HepG2 (cell line): ENCODE data around the gene DYSF. TPM values are rescaled to one million over a fixed set of nuclear protein-coding genes. Genes with fewer than 3 reads are reported as not detected.
A peak's percentile ranks its signal among the peaks of the same experiment; 100 is the strongest.

Experiments
- CEBPG ChIP-seq: IDR thresholded peaks from 2 replicates; pipeline ENCODE4 v1.6.1; 2016
- FOXO1 ChIP-seq: sonication (generic); formaldehyde crosslinking; IDR thresholded peaks from 2 replicates; pipeline ENCODE4 v1.4.0; 2020; ENCODE audit warnings: missing genetic modification reagents
- GATAD2A ChIP-seq: IDR thresholded peaks from 2 replicates; pipeline ENCODE4 v1.6.1; 2016
- GMEB2 ChIP-seq: IDR thresholded peaks from 2 replicates; pipeline ENCODE4 v1.6.1; 2016; ENCODE audit warnings: missing biosample characterization, missing genetic modification reagents, low read depth
- GZF1 ChIP-seq: sonication (generic); formaldehyde crosslinking; IDR thresholded peaks from 2 replicates; pipeline ENCODE4 v1.5.1; 2020; ENCODE audit warnings: mild to moderate bottlenecking, missing genetic modification reagents
- HMG20B ChIP-seq: conservative IDR thresholded peaks from 2 replicates; pipeline ENCODE4 v1.6.1; 2016; ENCODE audit warnings: missing genetic modification reagents, missing compliant biosample characterization
- HOMEZ ChIP-seq: IDR thresholded peaks from 2 replicates; pipeline ENCODE4 v1.6.1; 2016; ENCODE audit warnings: low read depth
- MED1 ChIP-seq: sonication (generic); formaldehyde crosslinking; IDR thresholded peaks from 2 replicates; pipeline ENCODE4 v1.4.0; 2020; ENCODE audit warnings: missing genetic modification reagents
- MTERF4 ChIP-seq: sonication (generic); formaldehyde crosslinking; IDR thresholded peaks from 2 replicates; pipeline ENCODE4 v1.8.0; 2023; ENCODE audit warnings: mild to moderate bottlenecking, missing genetic modification reagents
- PCBP1 ChIP-seq: fragments of 200-400 bp; formaldehyde crosslinking; IDR thresholded peaks from 2 replicates; pipeline ENCODE4 v1.6.1; 2017; ENCODE audit warnings: mild to moderate bottlenecking, low read depth, low read length, borderline replicate concordance
- RARA ChIP-seq: IDR thresholded peaks from 2 replicates; pipeline ENCODE4 v1.6.1; 2016; ENCODE audit warnings: missing genetic modification reagents, missing compliant biosample characterization
- RFXANK ChIP-seq: IDR thresholded peaks from 2 replicates; pipeline ENCODE4 v1.6.1; 2016
- SMAD3 ChIP-seq: sonication (generic); formaldehyde crosslinking; IDR thresholded peaks from 2 replicates; pipeline ENCODE4 v1.4.0; 2020; ENCODE audit warnings: missing genetic modification reagents
- TCF7L2 ChIP-seq: IDR thresholded peaks from 2 replicates; pipeline ENCODE4 v1.6.1; 2011; ENCODE audit warnings: mild to moderate bottlenecking, low read depth, low read length, moderate library complexity
- TOPORS ChIP-seq: sonication (generic); formaldehyde crosslinking; IDR thresholded peaks from 2 replicates; pipeline ENCODE4 v1.8.0; 2023; ENCODE audit warnings: mild to moderate bottlenecking, missing genetic modification reagents
- YEATS2 ChIP-seq: sonication (generic); formaldehyde crosslinking; IDR thresholded peaks from 2 replicates; pipeline ENCODE4 v1.4.0; 2020; ENCODE audit warnings: missing genetic modification reagents, borderline replicate concordance
- YEATS4 ChIP-seq: sonication (generic); formaldehyde crosslinking; IDR thresholded peaks from 2 replicates; pipeline ENCODE4 v1.4.0; 2020; ENCODE audit warnings: missing genetic modification reagents, borderline replicate concordance
- ZBTB7A ChIP-seq: sonication (generic); formaldehyde crosslinking; IDR thresholded peaks from 2 replicates; pipeline ENCODE4 v1.8.0; 2022; ENCODE audit warnings: mild to moderate bottlenecking, missing genetic modification reagents
- ZNF292 ChIP-seq: sonication (generic); formaldehyde crosslinking; IDR thresholded peaks from 2 replicates; pipeline ENCODE4 v1.8.1; 2022; ENCODE audit warnings: mild to moderate bottlenecking, low read depth, missing genetic modification reagents, borderline replicate concordance
- ZNF331 ChIP-seq: sonication (generic); formaldehyde crosslinking; IDR thresholded peaks from 2 replicates; pipeline ENCODE4 v1.4.0; 2020; ENCODE audit warnings: missing genetic modification reagents
- ZNF556 ChIP-seq: sonication (generic); formaldehyde crosslinking; IDR thresholded peaks from 2 replicates; pipeline ENCODE4 v1.4.0; 2020; ENCODE audit warnings: mild to moderate bottlenecking, missing genetic modification reagents, borderline replicate concordance
- ZNF577 ChIP-seq: sonication (generic); formaldehyde crosslinking; IDR thresholded peaks from 2 replicates; pipeline ENCODE4 v1.4.0; 2020; ENCODE audit warnings: mild to moderate bottlenecking, low read depth, missing genetic modification reagents, borderline replicate concordance
- ZSCAN31 ChIP-seq: sonication (generic); formaldehyde crosslinking; IDR thresholded peaks from 2 replicates; pipeline ENCODE4 v1.5.0; 2020; ENCODE audit warnings: low read depth, mild to moderate bottlenecking, missing genetic modification reagents
- polyA plus RNA-seq, 8 experiments: library from polyadenylated mRNA; depleted of rRNA in 3 of 8; stranded (reverse) in 7 of 8; unstranded in 1 of 8; fragments of >200 nt; fragmentation: Illumina TruSeq in 4 of 8; extraction: Trizol in 4 of 8; gene quantifications; 2 replicates each; pipeline versions ENCODE4 v1.2.1 to v1.2.3, GENCODE V29; 2011 to 2016; ENCODE audit warnings: low read depth in 4 of 8, missing spikeins in 1 of 8, mixed read lengths in 1 of 8; ENCODE audit not compliant: insufficient read depth in 1 of 8
- total RNA-seq, 5 experiments: library from RNA; depleted of rRNA; stranded (reverse); fragments of >200 nt; fragmentation: Illumina TruSeq; extraction: Trizol; gene quantifications; 2 replicates each; pipeline ENCODE4 v1.2.3, GENCODE V29; 2016; ENCODE audit warnings: low read depth in 1 of 5
- TF ChIP-seq, protein P1 (sequence below): sonication (generic); formaldehyde crosslinking; IDR thresholded peaks from 2 replicates; pipeline ENCODE4 v1.8.0; 2022; ENCODE audit warnings: mild to moderate bottlenecking, missing genetic modification reagents, borderline replicate concordance

The DYSF gene
- total and polyA plus RNA-seq, 2 of the 13 experiments (the other 11 are each of a cell fraction or from before 2014, with no cell fraction given) = 0.15 to 2.4 TPM

GRCh38 chr2:71531522-71532047, 78.2 kb downstream of the DYSF start (continued):
- no peak for TF ChIP-seq YEATS4
- TF ChIP-seq HOMEZ = peak; percentile 60; the same call in 1 of the 2 replicates
- TF ChIP-seq ZNF577 (CRISPR knock-in tag) = no peak
- peak; percentile 68; the same call in 1 of the 2 replicates for TF ChIP-seq ZBTB7A (CRISPR knock-in tag)
- TF ChIP-seq PCBP1 = no peak
- TF ChIP-seq TCF7L2 = no peak
- peak; percentile 62; the same call in 1 of the 2 replicates for TF ChIP-seq FOXO1 (CRISPR knock-in tag)
- TF ChIP-seq ZSCAN31 (CRISPR knock-in tag) = no peak
- peak; percentile 44; the same call in 1 of the 2 replicates for TF ChIP-seq CEBPG (CRISPR knock-in tag)
- 0 out of 2 replicates have a peak, but pooled peaks have one; percentile 26 for TF ChIP-seq HMG20B (CRISPR knock-in tag)
- TF ChIP-seq MED1 (CRISPR knock-in tag) = peak; percentile 65
- 0 out of 2 replicates have a peak, but pooled peaks have one; percentile 34 for TF ChIP-seq ZNF556 (CRISPR knock-in tag)
- no peak; the same call in 1 of the 2 replicates for TF ChIP-seq YEATS2 (CRISPR knock-in tag)
- no peak for TF ChIP-seq RFXANK (CRISPR knock-in tag)
- TF ChIP-seq, protein P1, sequence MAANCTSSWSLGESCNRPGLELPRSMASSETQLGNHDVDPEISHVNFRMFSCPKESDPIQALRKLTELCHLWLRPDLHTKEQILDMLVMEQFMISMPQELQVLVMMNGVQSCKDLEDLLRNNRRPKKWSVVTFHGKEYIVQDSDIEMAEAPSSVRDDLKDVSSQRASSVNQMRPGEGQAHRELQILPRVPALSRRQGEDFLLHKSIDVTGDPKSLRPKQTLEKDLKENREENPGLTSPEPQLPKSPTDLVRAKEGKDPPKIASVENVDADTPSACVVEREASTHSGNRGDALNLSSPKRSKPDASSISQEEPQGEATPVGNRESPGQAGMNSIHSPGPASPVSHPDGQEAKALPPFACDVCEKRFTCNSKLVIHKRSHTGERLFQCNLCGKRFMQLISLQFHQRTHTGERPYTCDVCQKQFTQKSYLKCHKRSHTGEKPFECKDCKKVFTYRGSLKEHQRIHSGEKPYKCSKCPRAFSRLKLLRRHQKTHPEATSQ (CRISPR knock-in tag) = no peak
- no peak for TF ChIP-seq ZNF292 (CRISPR knock-in tag)
- TF ChIP-seq GMEB2 (CRISPR knock-in tag) = no peak
- peak; percentile 86 for TF ChIP-seq RARA (CRISPR knock-in tag)
- peak; percentile 69; the same call in 1 of the 2 replicates for TF ChIP-seq ZNF331 (CRISPR knock-in tag)
- no peak for TF ChIP-seq GZF1 (CRISPR knock-in tag)
- TF ChIP-seq SMAD3 (CRISPR knock-in tag) = peak; percentile 87
- peak; percentile 94 for TF ChIP-seq GATAD2A (CRISPR knock-in tag)
- no peak for TF ChIP-seq MTERF4 (CRISPR knock-in tag)
- no peak for TF ChIP-seq TOPORS (CRISPR knock-in tag)
